ENCODE data around the gene HCN1. TPM values are rescaled to one million over a fixed set of nuclear protein-coding genes. Genes with fewer than 3 reads are reported as not detected.

HCN1 gene
- total RNA-seq, 4 donors from 2014 or later = not detected

GRCh38 chr5:45417285-45417998, 278.7 kb downstream of the HCN1 start:
- no peaks in the 10 kb centered on the region for H3K36me3 ChIP-seq
- H3K9me3 ChIP-seq = no peaks in the 10 kb centered on the region
- no peaks in the 10 kb centered on the region for H3K27me3 ChIP-seq
- no peaks in the 10 kb centered on the region for H3K4me1 ChIP-seq
- H3K27ac ChIP-seq = no peak overlapping the region
- no peak for DNase-seq
- TF ChIP-seq POLR2A (IDR thresholded peaks at IDR 0.05) = no peak
- TF ChIP-seq CTCF (IDR thresholded peaks at IDR 0.05) = no peak
- no peak overlapping the region for H3K4me3 ChIP-seq

GRCh38 chr5:45414620-45415573, 281.3 kb downstream of the HCN1 start:
- no peak overlapping the region for H3K4me3 ChIP-seq
- H3K27me3 ChIP-seq = no peaks in the 10 kb centered on the region
- H3K9me3 ChIP-seq = no peaks in the 10 kb centered on the region
- H3K27ac ChIP-seq = no peak overlapping the region
- DNase-seq = no peak
- no peak for TF ChIP-seq CTCF (IDR thresholded peaks at IDR 0.05)
- no peak for TF ChIP-seq POLR2A (IDR thresholded peaks at IDR 0.05)
- H3K36me3 ChIP-seq = no peaks in the 10 kb centered on the region
- no peaks in the 10 kb centered on the region for H3K4me1 ChIP-seq

- DNase-seq = no peak
Observed at GRCh38 chr5:45411971-45412612, 284.1 kb downstream of the HCN1 start.

GRCh38 chr5:45410304-45410995, 285.7 kb downstream of the HCN1 start:
- DNase-seq = no peak
- H3K9me3 ChIP-seq = no peaks in the 10 kb centered on the region
- no peaks in the 10 kb centered on the region for H3K27me3 ChIP-seq
- H3K4me3 ChIP-seq = no peak overlapping the region
- no peaks in the 10 kb centered on the region for H3K4me1 ChIP-seq
- H3K27ac ChIP-seq = no peak overlapping the region
- TF ChIP-seq POLR2A (IDR thresholded peaks at IDR 0.05) (no peak), CTCF (IDR thresholded peaks at IDR 0.05) (no peak)
- H3K36me3 ChIP-seq = no peaks in the 10 kb centered on the region

More at GRCh38 chr5:45411971-45412612, 284.1 kb downstream of the HCN1 start:
- Histone ChIP-seq H3K27ac (no peak overlapping the region), H3K27me3 (no peaks in the 10 kb centered on the region), H3K9me3 (no peaks in the 10 kb centered on the region), H3K36me3 (no peaks in the 10 kb centered on the region), H3K4me3 (no peak overlapping the region), H3K4me1 (no peaks in the 10 kb centered on the region)
- TF ChIP-seq POLR2A (IDR thresholded peaks at IDR 0.05) (no peak), CTCF (IDR thresholded peaks at IDR 0.05) (no peak)

GRCh38 chr5:45408067-45408466, 288.1 kb downstream of the HCN1 start:
- Histone ChIP-seq H3K9me3 (no peaks in the 10 kb centered on the region), H3K4me1 (no peaks in the 10 kb centered on the region), H3K36me3 (no peaks in the 10 kb centered on the region), H3K27ac (no peak overlapping the region), H3K27me3 (no peaks in the 10 kb centered on the region), H3K4me3 (no peak overlapping the region)
- no peak for TF ChIP-seq CTCF (IDR thresholded peaks at IDR 0.05)
- TF ChIP-seq POLR2A (IDR thresholded peaks at IDR 0.05) = no peak
- no peak for DNase-seq
